MCF 10A (cell line): ENCODE measurements around the gene MYO1E. TPM values are rescaled to one million over a fixed set of nuclear protein-coding genes. Genes with fewer than 3 reads are reported as not detected.

ENCODE experiments used
- BruUV-seq: library from RNA; stranded (reverse); fragments of 400-500 nt; replicated peaks from 2 replicates; lab custom pipeline; 2021; lab: Mats Ljungman, UMichigan
- CTCF ChIA-PET: fragments of 300-600 bp; sonication (Branson Sonifier 250); formaldehyde crosslinking; extraction: SDS; loops from one replicate; lab custom pipeline; 2021; ENCODE audit warnings: antibody characterized with exemption, inconsistent platforms; lab: Yijun Ruan, JAX
- POLR2A ChIA-PET: fragments of 300-600, 350-650 bp; sonication (Branson Sonifier 250); formaldehyde crosslinking; extraction: SDS; loops from one replicate; lab custom pipeline; 2020; ENCODE audit warnings: antibody characterized with exemption, inconsistent platforms; lab: Yijun Ruan, JAX
- DNase-seq: peaks from one replicate; pipeline ENCODE4 v3.0.0-alpha.2; 2018; ENCODE audit not compliant: unreplicated experiment
- H3K27ac Mint-ChIP-seq: one replicate; pipeline ENCODE4 v1.8.0; 2022; ENCODE audit warnings: mild to moderate bottlenecking, low read depth, mixed read lengths; ENCODE audit not compliant: unreplicated experiment
- H3K27me3 Mint-ChIP-seq: one replicate; pipeline ENCODE4 v1.8.0; 2022; ENCODE audit warnings: mixed read lengths; ENCODE audit not compliant: insufficient read depth, unreplicated experiment
- H3K36me3 Mint-ChIP-seq: one replicate; pipeline ENCODE4 v1.8.0; 2022; ENCODE audit warnings: mild to moderate bottlenecking, moderate library complexity, mixed read lengths; ENCODE audit not compliant: insufficient read depth, unreplicated experiment
- H3K4me1 Mint-ChIP-seq: one replicate; pipeline ENCODE4 v1.8.0; 2022; ENCODE audit warnings: mixed read lengths; ENCODE audit not compliant: insufficient read depth, unreplicated experiment
- H3K4me3 Mint-ChIP-seq: one replicate; pipeline ENCODE4 v1.8.0; 2022; ENCODE audit warnings: mild to moderate bottlenecking, moderate library complexity, mixed read lengths; ENCODE audit not compliant: unreplicated experiment
- H3K9me3 Mint-ChIP-seq: one replicate; pipeline ENCODE4 v1.8.0; 2022; ENCODE audit warnings: mixed read lengths; ENCODE audit not compliant: unreplicated experiment
- intact Hi-C: fragments of 100-400 bp; cut with micrococcal nuclease; formaldehyde crosslinking; loops from 2 replicates; pipeline ENCODE4 v1.14.1; 2022
- total RNA-seq: library from RNA; stranded (reverse); gene quantifications from 2 replicates; pipeline ENCODE4 v1.2.3, GENCODE V29; 2022
- TF ChIP-seq, protein P1 (sequence below): fragments of 200-600 bp; IDR thresholded peaks from one replicate; pipeline ENCODE4 v1.8.0; 2022; ENCODE audit warnings: antibody characterized with exemption, mild to moderate bottlenecking; ENCODE audit not compliant: unreplicated experiment

Gene MYO1E
- total RNA-seq, 1 experiment from 2014 or later, result 121 TPM

DNA sequence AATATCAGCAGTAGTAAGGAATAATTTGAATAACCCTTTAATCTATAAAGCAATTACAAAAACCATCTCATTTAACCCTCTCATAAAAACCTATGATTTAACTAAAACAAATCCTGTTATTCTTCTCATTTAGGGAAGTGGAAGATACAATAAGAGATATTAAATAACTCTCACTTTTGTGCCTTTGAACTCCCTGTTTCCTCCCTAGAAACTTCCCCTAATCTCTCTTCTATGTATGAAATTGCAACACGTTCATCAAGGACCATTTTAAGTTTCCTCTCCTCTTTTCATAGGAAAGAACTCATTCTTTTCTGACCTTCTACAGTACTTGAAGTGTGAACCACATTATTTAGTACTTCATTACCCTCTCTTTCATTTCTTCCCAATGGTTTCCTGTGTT lies 46.5 kb upstream of the MYO1E start:
- BruUV-seq, result no TSS peak
- Mint-ChIP-seq H3K4me3 (no peak overlapping the region), H3K4me1 (no peaks in the 10 kb centered on the region), H3K9me3 (no peaks in the 10 kb centered on the region), H3K27me3 (peaks cover 32% of the 10 kb centered on the region), H3K27ac (no peak overlapping the region), H3K36me3 (no peaks in the 10 kb centered on the region)
- intact Hi-C loops, result no loop called here
- ChIA-PET POLR2A (interaction anchor here (0.6 kb wide), 1 partner anchor 314 kb away, joined by 3 read pairs; the partner anchor contains the start of gene CCNB2), CTCF (no interaction called here)
- TF ChIP-seq, protein P1, sequence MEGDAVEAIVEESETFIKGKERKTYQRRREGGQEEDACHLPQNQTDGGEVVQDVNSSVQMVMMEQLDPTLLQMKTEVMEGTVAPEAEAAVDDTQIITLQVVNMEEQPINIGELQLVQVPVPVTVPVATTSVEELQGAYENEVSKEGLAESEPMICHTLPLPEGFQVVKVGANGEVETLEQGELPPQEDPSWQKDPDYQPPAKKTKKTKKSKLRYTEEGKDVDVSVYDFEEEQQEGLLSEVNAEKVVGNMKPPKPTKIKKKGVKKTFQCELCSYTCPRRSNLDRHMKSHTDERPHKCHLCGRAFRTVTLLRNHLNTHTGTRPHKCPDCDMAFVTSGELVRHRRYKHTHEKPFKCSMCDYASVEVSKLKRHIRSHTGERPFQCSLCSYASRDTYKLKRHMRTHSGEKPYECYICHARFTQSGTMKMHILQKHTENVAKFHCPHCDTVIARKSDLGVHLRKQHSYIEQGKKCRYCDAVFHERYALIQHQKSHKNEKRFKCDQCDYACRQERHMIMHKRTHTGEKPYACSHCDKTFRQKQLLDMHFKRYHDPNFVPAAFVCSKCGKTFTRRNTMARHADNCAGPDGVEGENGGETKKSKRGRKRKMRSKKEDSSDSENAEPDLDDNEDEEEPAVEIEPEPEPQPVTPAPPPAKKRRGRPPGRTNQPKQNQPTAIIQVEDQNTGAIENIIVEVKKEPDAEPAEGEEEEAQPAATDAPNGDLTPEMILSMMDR, result no peak
- DNase-seq, result no peak

DNA sequence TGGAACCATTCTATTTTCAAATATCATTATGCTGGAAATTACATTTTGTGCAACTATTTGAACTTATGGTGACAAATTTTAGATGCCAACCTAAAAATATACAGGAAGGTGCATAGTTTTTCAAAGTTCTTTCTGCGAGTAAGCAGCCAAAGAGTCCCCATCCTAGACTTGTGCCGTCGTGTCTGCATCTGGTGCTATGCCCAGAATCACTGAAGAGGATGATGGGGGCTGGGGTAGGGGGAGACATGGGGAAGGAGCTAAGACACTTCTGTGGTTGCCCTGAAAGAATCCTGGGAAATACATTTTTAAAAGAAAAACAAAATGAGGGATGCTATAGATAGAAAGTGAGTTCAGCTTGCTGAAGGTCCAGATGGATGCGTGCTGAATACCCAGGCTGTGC lies 44.1 kb upstream of the MYO1E start:
- H3K4me3 Mint-ChIP-seq, result no peak overlapping the region
- DNase-seq, result no peak
- H3K27me3 Mint-ChIP-seq, result peaks cover 20% of the 10 kb centered on the region
- ChIA-PET CTCF (interaction anchor here (0.6 to 1.0 kb wide), 2 partner anchors 21 to 242 kb away, joined by 3 read pairs; partner anchors contain the start of gene FAM81A), POLR2A (no interaction called here)
- no peaks in the 10 kb centered on the region for H3K9me3 Mint-ChIP-seq
- TF ChIP-seq, protein P1, result no peak
- BruUV-seq, result no TSS peak
- H3K36me3 Mint-ChIP-seq, result no peaks in the 10 kb centered on the region
- no peaks in the 10 kb centered on the region for H3K4me1 Mint-ChIP-seq
- no peak overlapping the region for H3K27ac Mint-ChIP-seq
- intact Hi-C loops, result no loop called here

DNA sequence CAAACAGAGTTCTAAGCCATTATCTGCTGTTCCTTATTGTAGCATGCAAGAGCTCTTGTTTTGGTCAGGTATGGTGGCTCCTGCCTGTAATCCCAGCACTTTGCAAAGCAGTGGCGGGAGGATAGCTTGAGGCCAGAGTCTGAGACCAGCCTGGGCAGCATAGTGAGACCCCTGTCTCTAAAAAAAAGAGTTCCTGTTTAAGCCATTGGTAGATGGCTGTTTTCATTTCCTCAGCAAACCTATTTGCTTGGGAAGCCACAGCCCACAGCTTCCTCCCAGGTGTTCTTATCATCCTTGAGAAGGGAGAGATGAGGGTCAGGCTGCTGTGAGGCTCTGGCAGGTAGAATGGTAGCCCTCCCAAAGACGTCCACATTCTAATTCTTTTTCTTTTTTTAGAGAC lies 40.9 kb upstream of the MYO1E start:
- peaks cover 10% of the 10 kb centered on the region for H3K27me3 Mint-ChIP-seq
- TF ChIP-seq, protein P1, result no peak
- no peak overlapping the region for H3K4me3 Mint-ChIP-seq
- ChIA-PET POLR2A (no interaction called here), CTCF (interaction anchor here (0.7 to 1.2 kb wide), 3 partner anchors 115 to 239 kb away, joined by 3 to 4 read pairs (median 3); no protein-coding TSS in a partner anchor)
- DNase-seq, result no peak
- H3K27ac Mint-ChIP-seq, result no peak overlapping the region
- no TSS peak for BruUV-seq
- intact Hi-C loops, result no loop called here
- H3K36me3 Mint-ChIP-seq, result no peaks in the 10 kb centered on the region
- no peaks in the 10 kb centered on the region for H3K4me1 Mint-ChIP-seq
- H3K9me3 Mint-ChIP-seq, result no peaks in the 10 kb centered on the region

DNA sequence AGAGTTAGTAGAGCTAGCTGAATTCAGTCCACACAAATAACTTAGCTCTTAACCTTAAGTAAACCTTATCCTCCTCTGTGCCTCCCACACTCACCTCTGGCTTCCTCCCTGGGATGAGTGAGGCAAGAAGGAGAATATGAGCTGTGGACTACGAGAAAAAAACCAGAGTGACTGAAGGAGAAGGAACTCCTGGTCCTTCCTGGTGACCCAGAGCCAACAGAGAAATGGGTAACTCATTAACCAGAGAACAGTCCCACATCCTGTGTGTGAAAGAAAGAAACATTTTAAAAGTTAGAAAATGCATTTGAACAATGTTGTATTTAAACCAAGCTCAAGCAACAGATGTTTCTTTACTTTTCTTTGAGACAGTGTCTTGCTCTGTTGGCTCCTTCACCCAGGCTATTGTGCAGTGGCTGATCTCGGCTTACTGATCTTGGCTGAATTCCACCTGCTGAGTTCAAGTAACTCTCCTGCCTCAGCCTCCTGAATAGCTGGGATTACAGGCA lies 37.8 kb upstream of the MYO1E start:
- BruUV-seq, result no TSS peak
- Mint-ChIP-seq H3K27ac (no peak overlapping the region), H3K4me1 (no peaks in the 10 kb centered on the region), H3K36me3 (peaks cover 5% of the 10 kb centered on the region), H3K9me3 (no peaks in the 10 kb centered on the region), H3K27me3 (no peaks in the 10 kb centered on the region), H3K4me3 (no peak overlapping the region)
- no peak for DNase-seq
- TF ChIP-seq, protein P1, result no peak
- intact Hi-C loops, result no loop called here
- ChIA-PET CTCF (interaction anchor here (1.2 to 1.5 kb wide), 2 partner anchors 12 to 163 kb away, joined by 4 to 6 read pairs; no protein-coding TSS in a partner anchor), POLR2A (no interaction called here)
